ENCODE results near the gene CDKN2AIPNL.

CDKN2AIPNL gene

GRCh38 chr5:134411546-134412266 is at the start of gene CDKN2AIPNL:
Gene CDKN2AIPNL (minus strand): TSS chr5:134411881. CDS start chr5:134411854, 27 bp downstream.
- peak; percentile 89 to 91 for DNase-seq

- no peak for DNase-seq
Observed at GRCh38 chr5:134460551-134460950, 48.9 kb upstream of the CDKN2AIPNL start.

- DNase-seq: no peak
Observed at GRCh38 chr5:134459491-134459890, 47.8 kb upstream of the CDKN2AIPNL start.

- no peak for DNase-seq
Observed at GRCh38 chr5:134459010-134459403, 47.3 kb upstream of the CDKN2AIPNL start.

- DNase-seq: no peak
Observed at GRCh38 chr5:134458234-134459009, 46.7 kb upstream of the CDKN2AIPNL start.

- no peak for DNase-seq
Observed at GRCh38 chr5:134457801-134458200, 46.1 kb upstream of the CDKN2AIPNL start.

GRCh38 chr5:134456825-134457224 is 45.1 kb upstream of the CDKN2AIPNL start:
- no peak for DNase-seq

- DNase-seq: no peak
Observed at GRCh38 chr5:134455466-134455865, 43.8 kb upstream of the CDKN2AIPNL start.

GRCh38 chr5:134453016-134453415 is 41.3 kb upstream of the CDKN2AIPNL start:
- DNase-seq: no peak

- DNase-seq: no peak
Observed at GRCh38 chr5:134451936-134452505, 40.3 kb upstream of the CDKN2AIPNL start.

- DNase-seq: no peak
Observed at GRCh38 chr5:134451225-134451935, 39.7 kb upstream of the CDKN2AIPNL start.

- no peak for DNase-seq
Observed at GRCh38 chr5:134450374-134450773, 38.7 kb upstream of the CDKN2AIPNL start.

GRCh38 chr5:134449167-134449566 is 37.5 kb upstream of the CDKN2AIPNL start:
- DNase-seq: no peak

GRCh38 chr5:134447815-134448520 is 36.3 kb upstream of the CDKN2AIPNL start:
- DNase-seq: no peak

GRCh38 chr5:134446938-134447337 is 35.3 kb upstream of the CDKN2AIPNL start:
- no peak for DNase-seq

- no peak for DNase-seq
Observed at GRCh38 chr5:134445856-134446818, 34.5 kb upstream of the CDKN2AIPNL start.

GRCh38 chr5:134444941-134445471 is 33.3 kb upstream of the CDKN2AIPNL start:
- DNase-seq: no peak

GRCh38 chr5:134440201-134440755 is 28.6 kb upstream of the CDKN2AIPNL start:
- no peak for DNase-seq

- DNase-seq: no peak
Observed at GRCh38 chr5:134439210-134439654, 27.6 kb upstream of the CDKN2AIPNL start.

- no peak for DNase-seq
Observed at GRCh38 chr5:134438721-134439123, 27.0 kb upstream of the CDKN2AIPNL start.

Data from activated CD4-positive, alpha-beta T cell treated with anti-CD3 and anti-CD28 coated beads, Interleukin-2, amount 50 U/mL, for 48 hours (primary cell).